GM18951 (cell line): ENCODE results near the gene NR2E3.

ENCODE experiments used
- POLR2A ChIP-seq: IDR thresholded peaks from 4 replicates; pipeline ENCODE4 v1.6.1; 2011; ENCODE audit warnings: mild to moderate bottlenecking; ENCODE audit not compliant: insufficient read length, insufficient read depth; ENCODE audit errors: extremely low read depth
- in situ Hi-C: fragments of 300-500 bp; cut with MboI; formaldehyde crosslinking; loops from one replicate; pipeline ENCODE4 v1.12.0; 2022; ENCODE audit warnings: low sequenced_read_pairs, mixed read lengths, inconsistent platforms; ENCODE audit not compliant: unreplicated experiment

Gene NR2E3

DNA sequence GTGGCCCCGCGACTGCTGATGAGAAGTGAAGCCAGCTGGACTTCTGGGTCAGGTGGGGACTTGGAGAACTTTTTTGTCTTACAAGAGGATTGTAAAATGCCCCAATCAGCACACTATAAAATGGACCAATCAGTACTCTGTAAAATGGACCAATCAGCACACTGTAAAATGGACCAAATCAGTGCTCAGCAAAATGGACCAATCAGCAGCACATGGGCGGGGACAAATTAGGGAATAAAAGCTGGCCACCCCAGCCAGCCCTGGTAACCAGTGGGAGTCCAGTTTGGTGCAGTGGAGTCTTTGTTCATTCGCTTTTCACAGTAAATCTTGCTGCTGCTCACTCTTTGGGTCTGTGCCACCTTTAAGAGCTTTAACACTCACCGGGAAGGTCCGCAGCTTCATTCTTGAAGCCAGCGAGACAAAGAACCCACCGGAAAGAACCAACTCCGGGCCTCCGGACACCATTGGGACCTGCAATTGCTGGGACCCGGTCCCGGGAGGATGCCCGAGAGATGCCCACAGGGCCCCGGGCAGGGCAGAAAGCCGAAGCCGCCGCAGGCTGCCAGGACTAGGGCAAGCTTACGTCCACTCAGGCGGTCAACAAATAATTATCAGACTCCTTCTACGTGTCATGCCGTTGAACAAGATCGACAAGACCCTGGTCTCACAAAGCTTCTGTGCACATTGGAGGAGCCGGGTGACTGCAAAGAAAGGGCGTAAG lies 8.3 kb upstream of the NR2E3 start:
- in situ Hi-C loops, result no loop called here
- no peak for TF ChIP-seq POLR2A

DNA sequence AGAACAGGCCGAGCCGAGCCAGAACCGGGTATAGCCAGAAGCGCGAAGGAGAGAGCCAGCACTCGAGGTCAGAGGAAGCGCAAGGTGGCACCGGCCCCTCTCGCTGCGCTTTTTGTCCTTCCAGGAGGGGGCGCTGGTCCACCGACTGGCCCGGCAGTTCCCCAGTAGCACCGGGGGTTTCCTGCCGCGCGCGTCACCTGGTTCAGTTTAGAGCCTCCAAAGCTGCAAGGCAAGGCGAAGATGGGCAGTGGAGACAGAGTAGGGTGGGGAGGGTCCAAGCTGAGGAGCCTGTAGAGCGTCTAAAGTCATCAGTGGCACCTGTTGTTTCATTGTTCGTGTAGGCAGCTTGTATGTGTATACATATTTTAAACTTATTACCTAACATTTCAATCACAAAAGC lies 7.6 kb upstream of the NR2E3 start:
- in situ Hi-C loops, result no loop called here
- TF ChIP-seq POLR2A, result no peak

- in situ Hi-C loops, result no loop called here
- no peak for TF ChIP-seq POLR2A
Measured at GRCh38 chr15:71804226-71804625, 6.1 kb upstream of the NR2E3 start.

DNA sequence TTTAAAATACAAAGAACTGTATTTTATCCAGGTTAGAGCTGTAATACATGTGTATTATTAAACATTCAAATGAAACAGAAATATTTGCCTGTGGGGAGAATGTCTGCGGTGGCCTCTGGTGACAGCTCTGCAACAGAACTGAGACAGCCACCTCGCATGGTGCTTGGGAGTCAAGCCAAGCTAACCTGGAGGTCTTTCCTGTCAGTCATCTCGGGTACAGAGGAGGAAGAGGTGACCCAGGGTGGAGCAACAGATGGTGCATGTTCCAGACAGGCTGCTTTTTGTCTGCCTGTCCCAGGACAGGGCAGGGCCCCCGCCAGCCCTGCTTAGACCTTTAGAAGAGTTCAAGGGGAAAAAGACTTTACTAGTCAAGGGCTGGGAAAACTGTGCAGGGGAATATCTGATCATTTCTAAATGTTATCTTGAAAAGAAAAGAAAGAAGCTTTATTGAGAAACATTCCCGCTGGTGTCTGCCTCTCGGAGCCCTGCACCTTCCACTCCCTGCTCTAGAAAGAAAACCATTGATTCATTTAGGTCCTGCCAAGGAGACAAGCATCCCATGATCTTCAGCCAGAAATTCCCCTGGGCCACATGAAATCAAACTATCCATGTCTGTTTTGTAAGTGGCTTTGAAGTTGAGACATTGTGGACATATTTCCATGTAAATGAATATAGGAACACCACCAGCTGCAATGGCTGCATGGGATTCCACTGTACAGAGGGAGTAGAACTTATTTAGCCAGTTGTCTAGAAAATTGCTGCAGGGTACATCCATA lies 5.5 kb upstream of the NR2E3 start:
- in situ Hi-C loops, result no loop called here
- no peak for TF ChIP-seq POLR2A

DNA sequence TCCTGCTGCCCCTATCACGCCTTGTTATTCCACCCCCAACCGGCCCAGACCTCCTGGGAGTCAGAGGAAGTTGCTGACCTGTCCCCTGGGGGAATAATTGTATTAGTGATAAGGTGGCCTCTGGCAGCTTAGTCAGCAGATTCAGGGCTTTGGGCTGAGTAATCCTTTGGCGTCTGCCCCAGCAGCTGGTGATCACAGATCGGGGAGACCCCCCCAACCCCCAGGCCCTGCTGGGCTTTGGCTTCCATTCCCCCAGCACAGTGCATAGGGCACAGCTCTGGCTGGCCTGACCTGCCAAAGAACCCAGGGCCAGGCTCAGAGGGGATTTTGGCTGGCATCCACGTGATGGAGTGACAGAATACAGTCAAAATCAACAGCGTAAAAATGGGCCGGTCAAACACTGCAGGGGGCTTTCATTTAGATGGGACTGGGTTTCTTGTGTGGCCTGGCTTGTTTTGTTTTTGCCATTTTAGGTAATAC lies 3.9 kb upstream of the NR2E3 start:
- TF ChIP-seq POLR2A, result no peak
- in situ Hi-C loops, result no loop called here

DNA sequence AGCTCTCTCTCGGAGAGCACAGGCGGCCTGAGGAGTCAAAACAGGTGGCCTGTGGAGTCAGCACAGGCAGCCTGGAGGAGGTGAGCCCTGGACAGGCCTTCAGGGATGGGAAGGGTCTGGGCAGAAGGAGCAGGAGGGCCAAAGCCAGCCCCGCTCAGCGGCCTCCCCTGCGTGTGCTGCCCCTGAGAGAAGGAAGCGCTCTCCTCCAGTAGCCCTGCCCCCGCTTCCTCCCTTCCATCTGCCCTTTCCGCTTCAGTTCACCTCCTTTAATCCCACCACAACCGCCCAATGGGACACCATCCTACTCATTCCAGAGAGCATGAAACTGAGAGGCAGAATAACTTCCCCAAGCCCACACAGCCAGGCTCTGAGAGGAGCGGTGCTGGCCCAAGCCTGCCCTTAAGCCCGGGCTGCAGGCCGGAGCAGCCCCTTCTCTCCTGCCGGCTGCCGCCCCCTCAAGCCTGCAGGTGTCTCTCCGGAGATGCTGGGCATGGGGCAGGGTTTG lies 3.2 kb upstream of the NR2E3 start:
- in situ Hi-C loops, result no loop called here

DNA sequence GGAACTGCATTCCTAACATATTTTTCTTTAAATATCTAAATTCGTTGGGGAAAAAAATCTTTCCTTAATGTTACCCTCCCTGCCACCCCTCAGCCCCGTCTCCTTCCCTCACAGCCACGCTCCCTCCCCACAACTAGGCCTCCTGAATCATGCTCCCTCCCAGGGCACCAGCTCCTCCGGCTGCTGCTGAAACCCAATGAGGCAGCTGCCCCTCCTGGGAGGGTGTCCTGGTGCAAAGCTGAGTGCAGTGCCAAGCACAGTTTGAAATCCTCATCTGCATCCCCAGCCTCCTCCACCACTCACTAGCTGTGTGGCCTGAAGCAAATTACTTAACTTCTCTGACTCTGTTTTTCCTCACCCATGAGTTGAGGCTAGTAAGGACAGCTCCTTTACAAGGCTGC lies 2.7 kb upstream of the NR2E3 start:
- no peak for TF ChIP-seq POLR2A
- in situ Hi-C loops, result no loop called here

More for the DNA sequence above, 3.2 kb upstream of the NR2E3 start:
- no peak for TF ChIP-seq POLR2A

- in situ Hi-C loops, result no loop called here
- TF ChIP-seq POLR2A, result no peak
Measured at GRCh38 chr15:71808311-71809020, 1.9 kb upstream of the NR2E3 start.

GRCh38 chr15:71809346-71809745 lies 1.0 kb upstream of the NR2E3 start:
- in situ Hi-C loops, result no loop called here
- TF ChIP-seq POLR2A, result no peak

GRCh38 chr15:71811036-71811736 lies 832 bp downstream of the NR2E3 start:
- in situ Hi-C loops, result no loop called here
- no peak for TF ChIP-seq POLR2A

GRCh38 chr15:71811752-71812735 lies 1.7 kb downstream of the NR2E3 start:
- no peak for TF ChIP-seq POLR2A
- in situ Hi-C loops, result no loop called here

GRCh38 chr15:71812966-71813722 lies 2.8 kb downstream of the NR2E3 start:
- in situ Hi-C loops, result no loop called here
- no peak for TF ChIP-seq POLR2A
